GM12878 (cell line): ENCODE data around the gene NELL1. TPM values are rescaled to one million over a fixed set of nuclear protein-coding genes. Genes with fewer than 3 reads are reported as not detected.

Experiments
- ATAC-seq: fragments of 200-7000 bp; cut with Tn5 transposase; 3 replicates; pipeline ENCODE4 v1.9.1; 2020; ENCODE audit warnings: mild to moderate bottlenecking, moderate library complexity
- BruUV-seq: library from RNA; stranded (reverse); fragments of 400-500 nt; replicated peaks from 2 replicates; lab custom pipeline; 2021; lab: Mats Ljungman, UMichigan
- CTCF ChIA-PET: fragments of 300-600 bp; sonication (Branson Sonifier 250); formaldehyde crosslinking; extraction: SDS; loops from one replicate; lab custom pipeline; 2021; ENCODE audit warnings: inconsistent platforms; lab: Yijun Ruan, JAX
- POLR2A ChIA-PET: fragments of 350-600 bp; formaldehyde crosslinking; extraction: SDS; loops from one replicate; lab custom pipeline; 2021; ENCODE audit warnings: inconsistent platforms; lab: Charles Lee
- RAD21 ChIA-PET: fragments of 300-600 bp; sonication (Branson Sonifier 250); formaldehyde crosslinking; loops from one replicate; lab custom pipeline; 2023; ENCODE audit warnings: antibody characterized with exemption; ENCODE audit not compliant: unreplicated experiment; lab: Charles Lee
- SMC1A ChIA-PET: fragments of 300-600 bp; sonication (Branson Sonifier 250); formaldehyde crosslinking; loops from one replicate; lab custom pipeline; 2023; ENCODE audit not compliant: unreplicated experiment, uncharacterized antibody; lab: Charles Lee
- DNase-seq: peaks from one replicate; pipeline ENCODE4 v3.0.0-alpha.2; 2011; ENCODE audit warnings: low read depth, low spot score
- FAIRE-seq: peaks from 3 replicates; lab custom pipeline; 2011; peaks lifted over from hg19 to GRCh38; lab: Jason Lieb, UNC
- H2AFZ ChIP-seq: 2 replicates; pipeline ENCODE4 v1.6.0; 2011; ENCODE audit warnings: low read depth, low read length, control low read depth; ENCODE audit not compliant: control insufficient read depth
- H3K27ac ChIP-seq: 2 replicates; pipeline ENCODE4 v1.5.1; 2011; ENCODE audit warnings: control low read depth; ENCODE audit not compliant: control insufficient read depth, insufficient read depth
- H3K27me3 ChIP-seq, 2 experiments: replicated peaks in 1 of 2; 2 replicates each; pipeline versions ENCODE4 v1.6.0 to v1.6.1; 2011; ENCODE audit warnings: low read length in 1 of 2; ENCODE audit not compliant: control insufficient read depth in 2 of 2, insufficient read depth in 2 of 2
- H3K36me3 ChIP-seq, 2 experiments: 2 replicates each; pipeline ENCODE4 v1.5.1; 2011; ENCODE audit warnings: low read length in 1 of 2; ENCODE audit not compliant: control insufficient read depth in 2 of 2, insufficient read depth in 2 of 2
- H3K4me1 ChIP-seq: 2 replicates; pipeline ENCODE4 v1.6.1; 2011; ENCODE audit warnings: mild to moderate bottlenecking, low read length, moderate library complexity, mixed read lengths; ENCODE audit not compliant: control insufficient read depth, insufficient read depth
- H3K4me2 ChIP-seq: 2 replicates; pipeline ENCODE4 v1.6.0; 2011; ENCODE audit warnings: control low read depth; ENCODE audit not compliant: control insufficient read depth, insufficient read depth
- H3K4me3 ChIP-seq: fragments of 200-600 bp; sonication (generic); 2 replicates; pipeline ENCODE4 v1.5.1; 2016
- H3K79me2 ChIP-seq: 2 replicates; pipeline ENCODE4 v1.6.0; 2011; ENCODE audit warnings: low read length; ENCODE audit not compliant: control insufficient read depth, insufficient read depth
- H3K9ac ChIP-seq: 2 replicates; pipeline ENCODE4 v1.8.0; 2011; ENCODE audit warnings: low read length, control low read depth, mixed read lengths; ENCODE audit not compliant: control insufficient read depth, insufficient read depth
- H3K9me3 ChIP-seq: replicated peaks from 3 replicates; pipeline ENCODE4 v1.5.1; 2011; ENCODE audit warnings: mild to moderate bottlenecking, low read length; ENCODE audit not compliant: control insufficient read depth, insufficient read depth
- H4K20me1 ChIP-seq: 2 replicates; pipeline ENCODE4 v1.6.0; 2011; ENCODE audit not compliant: control insufficient read depth, insufficient read depth
- BHLHE40 ChIP-seq, 2 experiments: fragments of 450-650 bp in 1 of 2; IDR thresholded peaks; 2 replicates each; pipeline ENCODE4 v1.6.1; 2011 to 2017; ENCODE audit warnings: low read depth in 2 of 2, borderline replicate concordance in 1 of 2, improper control_type of control experiment in 1 of 2, low read length in 1 of 2, mild to moderate bottlenecking in 1 of 2
- CBFB ChIP-seq: IDR thresholded peaks from 2 replicates; pipeline ENCODE4 v1.6.1; 2016; ENCODE audit warnings: antibody characterized with exemption, low read depth
- KAT2A ChIP-seq: conservative IDR thresholded peaks from 2 replicates; pipeline ENCODE4 v1.6.1; 2011; ENCODE audit warnings: low read depth, low read length; ENCODE audit not compliant: control insufficient read depth
- KLF5 ChIP-seq: fragments of 450-650 bp; IDR thresholded peaks from 2 replicates; pipeline ENCODE4 v1.6.1; 2014; ENCODE audit warnings: mild to moderate bottlenecking; ENCODE audit not compliant: partially characterized antibody
- MTA3 ChIP-seq: IDR thresholded peaks from 2 replicates; pipeline ENCODE4 v1.6.1; 2012; ENCODE audit warnings: low read length, inconsistent platforms, borderline replicate concordance
- NBN ChIP-seq: fragments of 450-650 bp; IDR thresholded peaks from 2 replicates; pipeline ENCODE4 v1.6.1; 2016
- NRF1 ChIP-seq: conservative IDR thresholded peaks from 2 replicates; pipeline ENCODE4 v1.6.1; 2011; ENCODE audit warnings: mild to moderate bottlenecking, low read depth, low read length, improper control_type of control experiment
- RELB ChIP-seq: fragments of 450-650 bp; IDR thresholded peaks from 2 replicates; pipeline ENCODE4 v1.6.1; 2017; ENCODE audit warnings: low read depth, mild to moderate bottlenecking, moderate library complexity
- SPI1 ChIP-seq: IDR thresholded peaks from 2 replicates; pipeline ENCODE4 v1.6.1; 2011; ENCODE audit warnings: low read depth, mild to moderate bottlenecking, low read length, moderate library complexity, borderline replicate concordance; ENCODE audit not compliant: insufficient read depth
- SUPT20H ChIP-seq: IDR thresholded peaks from 2 replicates; pipeline ENCODE4 v1.6.1; 2011; ENCODE audit warnings: low read depth, mild to moderate bottlenecking, low read length, moderate library complexity, borderline replicate concordance; ENCODE audit not compliant: control insufficient read depth
- TBL1XR1 ChIP-seq: IDR thresholded peaks from 2 replicates; pipeline ENCODE4 v1.6.1; 2012; ENCODE audit warnings: low read depth, low read length, improper control_type of control experiment
- TCF7 ChIP-seq: IDR thresholded peaks from 2 replicates; pipeline ENCODE4 v1.6.1; 2014; ENCODE audit warnings: antibody characterized with exemption, borderline replicate concordance
- WGBS: methylation state at CpG from one replicate; pipeline ENCODE4 v1.1.6; 2016; ENCODE audit warnings: low lambda C conversion rate; ENCODE audit not compliant: insufficient replicate concordance, insufficient coverage; ENCODE audit errors: missing lambda C conversion rate; 5-methylcytosine and 5-hydroxymethylcytosine counted together
- in situ Hi-C: fragments of 300-500 bp; cut with MboI; formaldehyde crosslinking; loops from 9 replicates; pipeline ENCODE4 v1.14.3; 2018; ENCODE audit warnings: mixed read lengths
- intact Hi-C: fragments of 100-400 bp; cut with micrococcal nuclease; formaldehyde crosslinking; loops from one replicate; pipeline ENCODE4 v1.14.2; 2022; ENCODE audit not compliant: unreplicated experiment
- polyA plus RNA-seq, 11 experiments: library from polyadenylated mRNA; depleted of rRNA in 4 of 11; unstranded in 6 of 11; stranded (reverse) in 5 of 11; fragments of >200 nt; fragmentation: Nextera tagmentation in 4 of 11; fragmentation: Illumina TruSeq in 1 of 11; extraction: Ambion mirVana in 4 of 11; extraction: Trizol in 1 of 11; gene quantifications; 1 replicate in 1 of 11; 2 replicates in 10 of 11; pipeline versions ENCODE4 v1.2.1 to v1.2.3, GENCODE V29; 2011 to 2016; ENCODE audit warnings: inconsistent platforms in 2 of 11, missing spikeins in 2 of 11, low read depth in 1 of 11
- total RNA-seq, 4 experiments: library from RNA; depleted of rRNA in 3 of 4; stranded (reverse); fragments of >200 nt in 3 of 4; fragmentation: Illumina TruSeq in 1 of 4; extraction: Trizol in 1 of 4; gene quantifications; 2 replicates each; pipeline versions ENCODE4 v1.2.1 to v1.2.3, GENCODE V29; 2013 to 2021
- TF ChIP-seq, protein P1 (sequence below): IDR thresholded peaks from 2 replicates; pipeline ENCODE4 v1.6.1; 2012; ENCODE audit warnings: low read length, inconsistent platforms

NELL1 gene
- total and polyA plus RNA-seq, 10 of the 15 experiments (the other 5 are each of a cell fraction or from before 2014, with no cell fraction given) = 0.02 to 0.12 TPM; not detected in 8

DNA sequence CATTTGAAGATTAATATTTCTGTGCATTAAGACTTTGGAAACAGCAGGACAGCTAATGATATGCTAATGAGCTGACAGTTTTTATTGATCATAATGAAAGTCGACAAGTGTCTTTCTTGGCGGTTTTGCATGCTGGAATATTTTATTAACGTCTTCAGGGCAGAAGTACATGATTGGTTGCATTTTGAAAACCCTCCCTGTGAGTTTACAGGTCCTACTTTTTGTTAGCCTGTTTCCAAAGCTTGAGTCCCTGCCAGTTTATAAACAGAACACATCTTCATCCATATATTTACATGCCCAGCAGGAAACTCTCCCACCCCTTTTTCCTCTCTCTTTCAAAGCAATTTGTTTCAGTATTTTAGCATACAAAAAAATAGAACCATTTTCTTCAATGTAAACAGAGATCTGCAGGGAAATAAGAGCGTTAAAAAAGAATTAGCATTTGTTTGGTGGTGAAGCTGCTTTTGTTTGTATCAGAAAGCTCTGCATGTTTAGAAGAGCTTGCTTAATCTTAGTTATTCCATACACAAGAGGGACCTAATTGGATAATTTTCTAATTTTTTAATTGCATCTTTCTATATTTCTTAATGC is 243.6 kb downstream of the NELL1 start:
- intact Hi-C loops (no loop called here), in situ Hi-C loops (no loop called here)
- RAD21 ChIA-PET = no interaction called here
- Histone ChIP-seq H3K79me2 (no peaks in the 10 kb centered on the region), H3K9me3 (no peaks in the 10 kb centered on the region), H3K27me3 (no peaks in the 10 kb centered on the region), H3K36me3 (no peaks in the 10 kb centered on the region), H3K4me1 (no peaks in the 10 kb centered on the region), H3K27ac (no peak overlapping the region)
- POLR2A ChIA-PET = no interaction called here
- SMC1A ChIA-PET = interaction anchor here (0.6 to 1.7 kb wide), 4 partner anchors 8 to 1914 kb away, joined by 3 to 5 read pairs (median 3); no protein-coding TSS in a partner anchor
- ATAC-seq = no peak
- no peak for DNase-seq
- WGBS = 0% methylated on average over 4 of the region's 4 CpGs
- CTCF ChIA-PET = interaction anchor here (1.2 kb wide), 1 partner anchor 8 kb away, joined by 4 read pairs; no protein-coding TSS in a partner anchor
- TF ChIP-seq NRF1 (no peak), RELB (no peak), BHLHE40 (IDR thresholded peaks at IDR 0.05; ENCODE audit: borderline replicate concordance in 1 of 2, low read depth in 2 of 2, low read length in 1 of 2) (no peak), NBN (no peak), SUPT20H (no peak), CBFB (no peak), SPI1 (no peak), TBL1XR1 (no peak), TCF7 (no peak), KAT2A (no peak), KLF5 (no peak), MTA3 (no peak)
- TF ChIP-seq, protein P1, sequence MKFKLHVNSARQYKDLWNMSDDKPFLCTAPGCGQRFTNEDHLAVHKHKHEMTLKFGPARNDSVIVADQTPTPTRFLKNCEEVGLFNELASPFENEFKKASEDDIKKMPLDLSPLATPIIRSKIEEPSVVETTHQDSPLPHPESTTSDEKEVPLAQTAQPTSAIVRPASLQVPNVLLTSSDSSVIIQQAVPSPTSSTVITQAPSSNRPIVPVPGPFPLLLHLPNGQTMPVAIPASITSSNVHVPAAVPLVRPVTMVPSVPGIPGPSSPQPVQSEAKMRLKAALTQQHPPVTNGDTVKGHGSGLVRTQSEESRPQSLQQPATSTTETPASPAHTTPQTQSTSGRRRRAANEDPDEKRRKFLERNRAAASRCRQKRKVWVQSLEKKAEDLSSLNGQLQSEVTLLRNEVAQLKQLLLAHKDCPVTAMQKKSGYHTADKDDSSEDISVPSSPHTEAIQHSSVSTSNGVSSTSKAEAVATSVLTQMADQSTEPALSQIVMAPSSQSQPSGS = no peak
- TF ChIP-seq, all 136 proteins: peak for 0
- Histone ChIP-seq H2AFZ (no peak overlapping the region), H3K4me2 (no peak overlapping the region), H4K20me1 (no peaks in the 10 kb centered on the region), H3K9ac (no peak overlapping the region), H3K4me3 (no peak overlapping the region)
- no TSS peak for BruUV-seq
- FAIRE-seq = no peak
